ENCODE data around the gene HLA-G. TPM values are rescaled to one million over a fixed set of nuclear protein-coding genes. Genes with fewer than 3 reads are reported as not detected.
"Not testable (repeated sequence)": the region's sequence is repeated elsewhere in the genome, so short reads cannot be mapped to it uniquely, and the experiment has no call there.

Gene HLA-G
- total RNA-seq, 1 donor, result 0.63 TPM

DNA sequence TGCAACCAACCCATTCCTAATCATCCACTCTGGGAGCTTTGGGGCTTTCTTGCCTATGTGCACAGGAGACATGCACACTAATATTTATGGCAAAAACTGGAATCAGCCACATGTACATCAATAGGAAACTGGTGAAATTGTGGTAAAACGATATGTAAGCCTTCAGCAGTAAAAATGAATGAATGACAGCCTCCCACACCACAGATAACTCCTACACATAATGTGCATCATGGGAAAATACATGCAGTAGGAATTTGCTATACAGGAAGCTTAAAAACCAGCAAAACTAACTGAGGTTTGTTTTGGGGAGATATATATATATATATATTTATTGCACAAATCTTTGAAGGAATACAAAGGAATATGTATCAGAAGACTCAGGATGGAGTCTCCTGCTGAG is 47.6 kb downstream of the HLA-G start:
- H3K9me3 ChIP-seq (ENCODE audit: low read depth, low read length), result no peaks in the 10 kb centered on the region
- no peaks in the 10 kb centered on the region for H3K4me1 ChIP-seq (ENCODE audit: insufficient read depth, low read length)
- no peak overlapping the region for H3K4me3 ChIP-seq (ENCODE audit: low read length)
- no peaks in the 10 kb centered on the region for H3K27me3 ChIP-seq (ENCODE audit: insufficient read depth, low read length)

DNA sequence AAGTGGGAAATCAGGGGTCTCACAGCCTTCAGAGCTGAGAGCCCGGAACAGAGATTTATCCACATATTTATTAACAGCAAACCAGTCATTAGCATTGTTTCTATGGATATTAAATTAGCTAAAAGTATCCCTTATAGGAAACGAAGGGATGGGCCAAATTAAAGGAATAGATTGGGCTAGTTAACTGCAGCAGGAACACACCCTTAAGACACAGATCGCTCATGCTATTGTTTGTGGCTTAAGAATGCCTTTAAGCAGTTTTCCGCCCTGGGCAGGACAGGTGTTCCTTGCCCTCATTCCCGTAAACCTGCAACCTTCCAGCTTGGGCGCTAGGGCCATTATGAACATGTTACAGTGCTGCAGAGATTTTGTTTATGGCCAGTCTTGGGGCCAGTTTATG is 48.1 kb downstream of the HLA-G start:
- not testable (repeated sequence) for H3K27me3 ChIP-seq (ENCODE audit: insufficient read depth, low read length); H3K4me3 ChIP-seq (ENCODE audit: low read length); H3K4me1 ChIP-seq (ENCODE audit: insufficient read depth, low read length); H3K9me3 ChIP-seq (ENCODE audit: low read depth, low read length)

Other genes with a start within 250 kb of the HLA-G start
- under 0.01 TPM for gene OR2H2, start 242.7 kb upstream of the HLA-G start, total RNA-seq
- 18.6 TPM for gene GABBR1, start 194.6 kb upstream of the HLA-G start, total RNA-seq
- not detected for gene MOG, start 170.7 kb upstream of the HLA-G start, total RNA-seq
- gene ZFP57, start 146.7 kb upstream of the HLA-G start, total RNA-seq, result not detected
- gene HLA-F, start 104.4 kb upstream of the HLA-G start, total RNA-seq, result 633 TPM
- gene HLA-A, start 114.7 kb downstream of the HLA-G start, total RNA-seq, result 1,869 TPM
- 11.4 TPM for gene POLR1H, start 233.4 kb downstream of the HLA-G start, total RNA-seq
- gene PPP1R11, start 239.4 kb downstream of the HLA-G start, total RNA-seq, result 29.0 TPM
- gene RNF39, start 247.9 kb downstream of the HLA-G start, total RNA-seq, result not detected

Data from mononuclear cell (primary cell).